ENCODE measurements around the gene TICRR.
"Not testable (repeated sequence)": the region's sequence is repeated elsewhere in the genome, so short reads cannot be mapped to it uniquely, and the experiment has no call there.

The TICRR gene

DNA sequence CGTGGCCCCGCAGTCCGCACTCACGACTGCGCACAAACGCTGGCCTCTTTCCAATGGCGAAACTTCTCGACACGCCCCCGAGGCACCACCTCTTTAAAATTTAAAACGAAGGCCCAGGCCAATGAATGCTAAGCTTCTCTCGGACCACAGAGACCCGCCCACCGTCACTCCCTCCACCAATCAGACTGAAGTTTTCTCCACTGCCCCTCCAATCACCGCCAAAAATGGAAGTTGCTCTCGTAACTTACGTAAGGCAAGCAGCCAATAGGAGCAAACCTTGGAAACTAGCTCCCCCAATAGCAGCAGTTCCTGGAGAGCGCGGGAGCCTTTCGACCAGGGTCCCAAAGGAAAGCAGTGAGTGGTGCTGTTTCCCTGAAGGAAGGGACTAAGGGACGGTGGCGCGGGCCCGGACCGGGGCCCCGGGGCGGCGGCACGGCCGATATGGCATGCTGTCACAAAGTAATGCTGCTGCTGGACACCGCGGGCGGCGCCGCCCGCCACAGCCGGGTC, at the start of gene TICRR:
Gene TICRR, plus strand, starts transcription at position 324 of the 510 bp plus-strand sequence. Its CDS starts 118 bp downstream, at position 442.
- DNase-seq = peak; percentile 90

GRCh38 chr15:89526181-89526580, 49.1 kb upstream of the TICRR start:
- no peak for DNase-seq

- DNase-seq = no peak
Measured at GRCh38 chr15:89526601-89527441, 48.4 kb upstream of the TICRR start.

- DNase-seq = no peak
Measured at GRCh38 chr15:89528757-89529352, 46.4 kb upstream of the TICRR start.

- no peak for DNase-seq
Measured at GRCh38 chr15:89530976-89531375, 44.3 kb upstream of the TICRR start.

DNA sequence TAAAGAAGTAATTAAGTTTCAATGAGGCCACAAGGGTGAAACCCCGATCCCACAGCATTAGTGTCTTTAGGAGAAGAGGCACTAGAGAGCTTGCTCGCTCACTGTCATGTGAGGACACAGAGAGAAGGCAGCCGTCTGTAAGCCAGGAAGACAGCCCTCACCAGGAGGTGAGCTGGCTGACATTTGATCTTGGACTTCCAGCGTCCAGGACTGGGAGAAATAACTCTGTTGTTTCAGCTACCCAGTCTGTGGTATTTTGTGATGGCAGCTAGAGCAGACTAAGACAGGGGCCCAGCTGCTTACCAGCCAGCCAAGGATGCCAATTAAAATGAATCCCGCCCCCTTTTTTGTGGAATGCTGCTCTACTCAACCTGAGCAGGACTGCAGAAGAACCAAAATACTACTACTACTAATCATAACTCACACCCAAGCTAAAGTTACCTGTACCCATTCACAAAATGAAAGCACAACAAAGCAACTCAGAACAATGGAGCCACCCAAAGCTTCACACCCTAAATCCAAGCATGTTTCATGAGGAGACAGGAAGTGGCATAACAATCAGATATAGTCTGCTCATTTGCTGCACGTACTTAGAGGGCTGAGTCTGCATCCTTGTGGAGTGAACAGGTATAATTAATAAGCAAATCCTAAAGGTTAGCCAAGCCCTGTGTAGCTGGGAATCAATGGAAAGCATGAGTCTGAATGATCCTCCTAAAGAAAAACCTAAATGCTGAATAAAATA, 43.3 kb upstream of the TICRR start:
- no peak for DNase-seq

DNA sequence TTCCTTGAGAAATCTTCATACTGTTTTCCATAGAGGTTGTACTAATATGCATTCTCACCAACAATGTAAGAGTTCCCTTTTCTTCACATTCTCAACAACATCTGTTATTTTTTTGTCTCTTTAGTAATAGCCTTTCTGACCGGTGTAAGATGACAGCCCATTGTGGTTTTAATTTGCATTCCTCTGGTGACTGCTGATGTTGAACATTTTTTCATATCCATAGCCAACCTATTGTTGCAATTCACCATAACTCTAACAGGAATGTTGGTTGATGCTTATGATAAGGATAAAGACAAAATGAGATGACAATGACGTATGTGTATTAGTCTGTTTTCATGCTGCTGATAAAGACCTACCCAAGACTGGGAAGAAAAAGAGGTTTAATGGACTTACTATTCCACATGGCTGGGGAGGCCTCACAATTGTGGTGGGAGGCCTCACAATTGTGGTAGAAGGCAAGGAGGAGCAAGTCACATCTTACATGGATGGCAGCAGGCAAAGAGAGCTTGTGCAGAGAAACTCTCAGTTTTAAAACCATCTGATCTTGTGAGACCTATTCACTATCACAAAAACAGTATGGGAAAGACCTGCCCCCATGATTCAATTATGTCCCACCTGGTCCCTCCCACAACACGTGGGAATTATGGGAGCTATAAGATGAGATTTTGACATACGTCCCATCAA, 41.3 kb upstream of the TICRR start:
- DNase-seq = no peak

DNA sequence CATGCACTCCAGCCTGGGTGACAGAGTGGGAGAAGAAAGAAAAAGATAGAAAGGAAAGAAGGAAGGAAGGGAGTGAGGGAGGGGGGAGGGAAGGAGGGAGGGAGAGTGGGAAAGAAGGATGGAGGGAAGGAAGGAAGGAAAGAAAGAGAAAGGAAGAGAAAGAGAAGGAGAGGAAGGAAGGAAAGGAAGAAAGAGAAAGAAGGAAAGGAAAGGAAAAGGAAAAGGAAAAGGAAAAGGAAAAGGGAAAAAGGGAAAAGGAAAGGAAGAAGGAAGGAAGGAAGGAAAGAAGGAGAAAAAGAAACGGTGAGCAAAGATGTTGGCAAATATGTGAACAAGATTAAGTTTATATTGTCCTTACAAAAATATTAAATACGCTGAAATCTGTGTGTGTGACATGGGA, 36.2 kb upstream of the TICRR start:
- no peak for DNase-seq

GRCh38 chr15:89542369-89542768, 32.9 kb upstream of the TICRR start:
- no peak for DNase-seq

GRCh38 chr15:89543389-89543788, 31.9 kb upstream of the TICRR start:
- DNase-seq = no peak

- DNase-seq = not testable (repeated sequence)
Measured at GRCh38 chr15:89549138-89549537, 26.1 kb upstream of the TICRR start.

GRCh38 chr15:89550427-89550826, 24.8 kb upstream of the TICRR start:
- DNase-seq = no peak

- no peak for DNase-seq
Measured at GRCh38 chr15:89551550-89551949, 23.7 kb upstream of the TICRR start.

GRCh38 chr15:89553632-89554031, 21.6 kb upstream of the TICRR start:
- DNase-seq = no peak

GRCh38 chr15:89554247-89554646, 21.0 kb upstream of the TICRR start:
- DNase-seq = no peak

- no peak for DNase-seq
Measured at GRCh38 chr15:89555768-89556167, 19.5 kb upstream of the TICRR start.

GRCh38 chr15:89556413-89557262, 18.6 kb upstream of the TICRR start:
- no peak for DNase-seq

DNA sequence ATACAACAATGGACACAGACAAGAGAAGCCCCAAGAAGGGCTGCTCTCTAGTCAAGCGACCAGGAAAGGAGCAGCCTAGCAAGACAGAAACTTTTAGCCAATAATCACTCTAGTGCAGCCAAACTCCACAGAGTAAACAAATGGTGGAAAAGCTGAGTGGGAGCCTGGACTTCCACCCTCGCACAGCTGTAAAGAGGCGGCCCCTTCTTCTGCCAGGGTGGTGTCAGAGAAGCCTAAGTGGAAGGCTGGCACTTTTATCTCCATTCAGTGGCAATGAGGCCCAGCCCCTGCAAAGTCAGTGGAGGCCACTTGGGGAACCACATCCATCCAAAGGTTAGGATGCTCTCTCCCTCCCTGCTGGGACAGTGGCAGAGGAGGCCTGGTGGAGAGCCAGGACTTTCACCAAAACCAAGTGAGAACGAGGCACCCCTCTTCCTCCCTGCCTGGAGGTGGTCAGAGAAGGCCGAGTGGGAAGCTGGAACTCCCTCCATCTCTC, 15.5 kb upstream of the TICRR start:
- no peak for DNase-seq

DNA sequence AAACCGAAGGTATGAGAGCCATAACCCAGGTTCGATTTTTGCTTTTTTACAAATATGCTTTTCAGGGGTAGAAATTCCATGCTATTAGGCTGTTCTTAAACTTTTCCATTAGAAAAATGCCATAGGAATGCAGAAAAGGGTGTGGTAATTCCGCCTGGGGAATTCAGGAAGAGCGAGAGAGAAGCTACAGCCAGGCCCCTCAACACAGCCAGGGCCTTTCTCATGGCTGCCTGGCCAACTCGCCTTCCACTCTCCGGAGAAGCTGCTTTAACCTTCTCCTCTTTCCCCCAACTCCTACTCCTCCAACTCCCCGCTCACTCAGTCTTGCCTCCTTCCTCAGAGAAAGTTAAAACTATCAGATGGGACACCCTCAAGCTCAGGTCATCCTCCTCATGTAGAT, 9.1 kb upstream of the TICRR start:
- no peak for DNase-seq

DNA sequence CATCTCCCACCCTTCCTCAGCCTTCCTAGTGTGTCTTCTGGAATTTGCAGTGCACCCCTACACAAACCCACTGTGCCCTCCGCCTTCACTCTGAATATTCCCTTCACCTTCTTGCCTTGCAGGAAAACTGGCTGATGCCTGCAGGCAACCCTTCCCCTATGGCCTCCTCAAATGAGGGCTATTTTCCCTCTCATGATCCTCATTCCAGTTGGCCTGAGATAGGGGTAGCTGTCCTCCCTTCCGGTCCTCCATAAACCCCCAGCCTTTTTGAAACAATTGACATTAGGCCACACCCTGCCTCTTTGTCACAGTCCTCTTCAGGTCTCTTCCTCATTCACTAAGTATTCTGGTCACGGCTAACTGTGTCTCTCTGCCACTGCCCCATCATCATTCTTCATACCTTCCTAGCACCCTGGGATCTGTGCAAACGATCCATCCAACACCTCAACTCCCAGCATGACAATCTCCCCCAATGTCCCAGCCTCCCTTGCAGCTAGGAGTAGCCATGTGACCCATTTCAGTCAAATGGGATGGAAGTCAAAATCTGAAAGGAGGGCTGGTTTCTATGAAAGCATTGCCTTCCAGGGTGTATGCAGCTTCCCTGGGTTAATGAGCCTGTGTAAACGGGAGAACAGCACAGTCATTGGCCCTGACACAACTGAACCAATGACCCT, 8.5 kb upstream of the TICRR start:
- no peak for DNase-seq

DNA sequence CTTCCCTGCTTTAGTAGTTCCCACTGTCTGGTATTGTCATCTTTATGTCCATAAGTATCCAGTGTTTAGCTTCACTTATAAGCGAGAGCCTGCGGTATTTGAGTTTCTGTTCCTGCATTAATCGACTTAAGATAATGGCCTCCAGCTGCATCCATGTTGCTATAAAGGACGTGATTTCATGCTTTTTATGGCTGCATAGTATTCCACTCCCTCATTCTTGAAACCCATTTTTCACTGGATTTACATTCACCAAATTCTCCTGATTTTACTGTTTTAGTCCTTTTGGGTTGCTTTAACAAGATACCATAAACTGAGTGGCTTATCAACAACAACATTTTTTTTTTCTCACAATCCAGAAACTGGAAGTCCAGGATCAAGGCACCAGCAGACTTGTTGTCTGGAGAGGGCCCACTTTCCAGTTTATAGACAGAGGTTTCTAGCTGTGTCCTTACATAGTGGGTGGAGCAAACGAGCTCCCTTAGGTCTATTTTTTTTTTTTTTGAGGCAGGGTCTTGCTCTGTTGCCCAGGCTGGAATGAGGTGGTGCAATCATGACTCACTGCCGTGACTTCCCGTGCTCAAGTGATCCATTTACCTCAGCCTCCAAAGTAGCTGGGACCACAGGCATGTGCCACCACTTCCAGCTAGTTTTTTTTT, 6.1 kb upstream of the TICRR start:
- DNase-seq = no peak
